BJ (cell line): ENCODE results near the gene HSD11B1L. TPM values are rescaled to one million over a fixed set of nuclear protein-coding genes. Genes with fewer than 3 reads are reported as not detected.
A peak's percentile ranks its signal among the peaks of the same experiment; 100 is the strongest.

Source experiments
- CTCF ChIA-PET: fragments of 350-600 bp; formaldehyde crosslinking; extraction: SDS; loops from one replicate; lab custom pipeline; 2021; ENCODE audit warnings: antibody characterized with exemption, inconsistent platforms; lab: Yijun Ruan, JAX
- POLR2A ChIA-PET: fragments of 300-600 bp; sonication (Branson Sonifier 250); formaldehyde crosslinking; extraction: SDS; loops from one replicate; lab custom pipeline; 2021; ENCODE audit warnings: antibody characterized with exemption; lab: Charles Lee
- DNase-seq: peaks from one replicate; pipeline ENCODE4 v3.0.0-alpha.2; 2011; ENCODE audit warnings: low read depth
- H3K27me3 ChIP-seq: 2 replicates; pipeline ENCODE4 v1.6.0; 2011; ENCODE audit warnings: low read length; ENCODE audit not compliant: control insufficient read depth, insufficient read depth
- H3K36me3 ChIP-seq: 2 replicates; pipeline ENCODE4 v1.5.1; 2011; ENCODE audit warnings: low read length; ENCODE audit not compliant: control insufficient read depth, insufficient read depth
- H3K4me3 ChIP-seq: 2 replicates; pipeline ENCODE4 v1.5.1; 2011; ENCODE audit warnings: low read depth, mild to moderate bottlenecking, control low read depth, low read length
- CTCF ChIP-seq: IDR thresholded peaks from 2 replicates; pipeline ENCODE4 v1.5.1; 2011; ENCODE audit warnings: low read depth, mild to moderate bottlenecking, control low read depth, inconsistent platforms, low read length, moderate library complexity; ENCODE audit not compliant: insufficient read depth
- polyA minus RNA-seq: library from RNA; depleted of rRNA, polyadenylated mRNA; stranded (reverse); fragments of >200 nt; gene quantifications from 2 replicates; pipeline ENCODE4 v1.2.3, GENCODE V29; 2011; rRNA and poly(A)+ RNA removed
- polyA plus RNA-seq: library from polyadenylated mRNA; depleted of rRNA; stranded (reverse); fragments of >200 nt; gene quantifications from 2 replicates; pipeline ENCODE4 v1.2.3, GENCODE V29; 2011; rRNA removed

The HSD11B1L gene
- polyA plus RNA-seq (5.3 and 5.6 TPM in 2 replicates), polyA minus RNA-seq (0.72 and 1.2 TPM in 2 replicates)

DNA sequence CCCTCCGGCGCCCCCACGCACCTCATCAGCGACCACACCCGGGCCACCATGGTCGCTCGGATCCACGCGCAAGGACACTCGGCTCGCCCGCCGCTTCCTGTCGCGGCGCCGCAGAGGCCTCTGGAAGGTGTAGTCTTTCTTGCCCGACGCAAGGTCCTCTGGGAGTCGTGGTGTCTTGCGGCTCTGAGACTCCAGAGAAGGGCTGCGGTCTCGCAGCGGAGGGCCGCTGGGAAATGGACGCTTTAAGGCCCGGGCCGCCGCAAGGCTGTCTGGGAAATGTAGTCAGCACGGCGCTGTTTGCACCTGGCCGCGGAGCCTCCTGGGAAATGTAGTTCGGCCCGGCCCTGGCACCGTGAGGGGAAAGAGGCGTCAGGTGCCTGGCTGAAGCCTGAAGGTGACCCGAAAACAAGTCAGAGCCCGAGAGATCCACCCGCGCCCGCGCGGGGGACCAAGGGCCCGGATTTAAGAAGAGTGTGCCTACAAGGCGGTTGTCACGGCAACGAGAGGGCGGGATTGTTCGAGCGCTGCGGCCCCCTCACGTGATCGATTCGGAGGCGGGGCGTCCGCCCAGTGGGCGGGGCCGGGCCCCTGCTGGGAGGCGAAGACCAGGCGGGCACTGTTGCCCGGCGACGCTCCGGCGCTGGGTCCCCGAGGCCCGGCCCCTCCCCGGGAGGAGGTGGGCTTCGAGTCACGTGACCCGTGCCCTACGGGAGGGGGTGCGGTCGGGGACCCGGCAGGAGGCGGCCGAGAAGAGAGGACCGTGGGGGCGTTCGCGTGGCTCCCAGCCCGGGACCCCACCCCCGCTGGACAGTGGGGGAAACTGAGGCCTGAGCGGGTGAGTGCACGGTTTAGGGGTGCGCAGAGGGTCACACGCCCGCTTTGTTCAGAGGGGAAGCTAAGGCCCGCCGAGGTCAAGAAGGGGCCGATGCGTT, at the start of gene HSD11B1L, which contains the start of gene MICOS13:
Gene HSD11B1L, plus strand, starts transcription at position 591 of the 932 bp plus-strand sequence. CDS start 3,806 bp downstream, outside the sequence.
Gene MICOS13, minus strand, starts transcription at position 80 of the 932 bp plus-strand sequence. Its CDS starts 30 bp downstream, at position 50.
- peak within 1 kb of the TSS; percentile 84 for H3K4me3 ChIP-seq
- CTCF ChIA-PET: interaction anchor here (1.0 to 1.6 kb wide), 2 partner anchors 9 kb away, joined by 3 to 8 read pairs; partner anchors contain the start of gene RPL36
- DNase-seq: peak; percentile 96
- TF ChIP-seq CTCF: no peak
- peaks cover 5% of the 10 kb centered on the region for H3K36me3 ChIP-seq
- POLR2A ChIA-PET: no interaction called here
- H3K27me3 ChIP-seq: no peaks in the 10 kb centered on the region

DNA sequence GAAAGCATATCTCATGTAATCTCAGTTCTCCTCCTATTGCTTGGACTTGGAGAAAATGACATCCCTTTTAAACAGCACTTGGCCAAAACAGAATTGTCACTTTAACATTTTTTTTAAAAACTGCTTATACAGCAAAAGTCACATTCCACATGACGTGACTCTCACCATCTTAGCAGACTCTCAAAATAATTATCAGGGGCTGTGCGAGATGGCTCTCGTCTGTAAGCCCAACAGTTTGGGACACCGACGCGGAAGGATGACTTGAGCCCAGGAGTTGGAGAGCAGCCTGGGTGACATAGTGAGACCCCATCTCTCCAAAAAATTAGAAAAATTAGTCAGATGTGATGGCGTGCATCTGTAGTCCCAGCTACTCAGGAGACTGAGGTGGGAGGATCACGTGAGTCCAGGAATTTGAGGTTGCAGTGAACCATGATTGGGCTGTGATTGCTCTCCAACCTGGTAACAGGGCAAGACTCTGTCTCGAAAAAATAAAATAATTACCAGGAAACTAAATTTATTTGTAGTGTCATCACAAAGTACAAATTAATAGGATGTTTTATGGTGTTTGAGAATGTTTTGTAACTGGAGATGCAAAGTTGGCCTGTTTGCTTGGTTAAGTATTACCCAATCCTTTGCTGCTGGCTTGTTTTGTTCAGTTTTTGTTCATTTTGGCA, 49.1 kb upstream of the HSD11B1L start:
- CTCF ChIA-PET: no interaction called here
- DNase-seq: no peak
- Histone ChIP-seq H3K27me3 (no peaks in the 10 kb centered on the region), H3K4me3 (no peak overlapping the region), H3K36me3 (peaks cover 5% of the 10 kb centered on the region)
- POLR2A ChIA-PET: no interaction called here
- no peak for TF ChIP-seq CTCF

GRCh38 chr19:5632241-5632612, 48.6 kb upstream of the HSD11B1L start:
- TF ChIP-seq CTCF: no peak
- Histone ChIP-seq H3K27me3 (no peaks in the 10 kb centered on the region), H3K4me3 (no peak overlapping the region), H3K36me3 (peaks cover 3% of the 10 kb centered on the region)
- ChIA-PET POLR2A (no interaction called here), CTCF (no interaction called here)
- DNase-seq: no peak

- no peak for DNase-seq
- ChIA-PET CTCF (no interaction called here), POLR2A (no interaction called here)
- TF ChIP-seq CTCF: no peak
- H3K36me3 ChIP-seq: peaks cover 2% of the 10 kb centered on the region; the same call in 1 of the 2 replicates
- H3K27me3 ChIP-seq: no peaks in the 10 kb centered on the region
- no peak overlapping the region for H3K4me3 ChIP-seq
These were observed 48.2 kb upstream of the HSD11B1L start for GRCh38 chr19:5632657-5633056.

- TF ChIP-seq CTCF: no peak
- ChIA-PET POLR2A (no interaction called here), CTCF (interaction anchor here (1.0 kb wide), 1 partner anchor 51 kb away, joined by 3 read pairs; no protein-coding TSS in a partner anchor)
- Histone ChIP-seq H3K36me3 (no peaks in the 10 kb centered on the region), H3K27me3 (no peaks in the 10 kb centered on the region), H3K4me3 (no peak overlapping the region)
- DNase-seq: no peak
These were observed 45.4 kb upstream of the HSD11B1L start for GRCh38 chr19:5635427-5635826.
